Pancreas (tissue), 10 donors: ENCODE results near the gene S100A8. TPM values are rescaled to one million over a fixed set of nuclear protein-coding genes. Genes with fewer than 3 reads are reported as not detected.
A peak's percentile ranks its signal among the peaks of the same experiment; 100 is the strongest.

Experiments used
- ATAC-seq, 4 donors: fragments of 200-7000 bp; cut with Tn5 transposase; one replicate each; pipeline versions ENCODE4 v1.8.0 to v1.9.1; 2020; ENCODE audit warnings: mild to moderate bottlenecking in 4 of 4, moderate library complexity in 4 of 4
- DNase-seq, 6 donors: peaks; one replicate each; pipeline ENCODE4 v3.0.0-alpha.2; 2020
- FAIRE-seq: peaks from 2 replicates; lab custom pipeline; 2012; peaks lifted over from hg19 to GRCh38; lab: Jason Lieb, UNC
- H3K27ac ChIP-seq, 4 donors: fragments of 200-600 bp; sonication (generic); 1 replicate in 3 of 4; 2 replicates in 1 of 4; pipeline versions ENCODE4 v1.5.0 to v1.8.0; 2020
- H3K27me3 ChIP-seq, 4 donors: fragments of 200-600 bp; one replicate each; pipeline ENCODE4 v1.8.0; 2021
- H3K36me3 ChIP-seq, 3 donors: fragments of 200-600 bp; sonication (generic) in 1 of 3; one replicate each; pipeline versions ENCODE4 v1.5.0 to v1.8.0; 2020 to 2021
- H3K4me1 ChIP-seq, 3 donors: fragments of 200-600 bp; one replicate each; pipeline ENCODE4 v1.8.0; 2021
- H3K4me3 ChIP-seq, 4 donors: fragments of 200-600 bp; sonication (generic) in 2 of 4; one replicate each; pipeline versions ENCODE4 v1.5.0 to v1.8.0; 2020 to 2021
- H3K9me3 ChIP-seq, 4 donors: fragments of 200-600 bp; one replicate each; pipeline ENCODE4 v1.8.0; 2021
- WGBS, 2 donors: extraction: QIAGEN DNeasy Blood & Tissue Kit; methylation state at CpG; one replicate each; pipeline ENCODE4 v1.1.7; 2013; 5-methylcytosine and 5-hydroxymethylcytosine counted together
- intact Hi-C, 3 donors: fragments of 100-400 bp; cut with DNase I; formaldehyde crosslinking; loops; one replicate each; pipeline versions ENCODE4 v1.11.1 to v1.14.2; 2022
- polyA plus RNA-seq, 2 donors: library from polyadenylated mRNA; stranded (reverse); fragments of 200-250 nt; gene quantifications; one replicate each; pipeline ENCODE4 v1.2.3, GENCODE V29; 2013
- total RNA-seq, 6 donors: library from RNA; stranded (reverse); fragmentation: NEBNext Ultra II Directional in 4 of 6; extraction: Animal tissue kit (Norgen Biotek cat#: 25700) in 4 of 6; gene quantifications; one replicate each; pipeline versions ENCODE4 v1.2.1 to v1.2.4, GENCODE V29; 2021 to 2023
- TF ChIP-seq, protein P1 (sequence below), 4 donors: fragments of 200-600 bp; sonication (generic) in 3 of 4; IDR thresholded peaks; one replicate each; pipeline versions ENCODE4 v1.5.0 to v1.8.0; 2021; ENCODE audit warnings: antibody characterized with exemption in 4 of 4
- donor health status: healthy with polysubstance abuse.
- donor health status: DM: no; HTN: no; CAD: no; lungs with moderate emphysema.
- donor health status: DM: no; HTN: no; CAD: no.
- donor health status: control.
- donor health status: control.
- donor health status: Bipolar disorder and iron deficiency.
- donor health status: DM: yes; HTN: yes; CAD: no.
- donor health status: DM: no; HTN: no; CAD: no.
- donor health status: DM: no; HTN: no; CAD: no.
- donor health status: DM: yes; HTN: yes; CAD: no.

S100A8 gene
- total and polyA plus RNA-seq, 8 donors, result 2.0 to 41.9 (median 19.7) TPM

- 55 to 74% methylated on average over 7 of the region's 7 CpGs for WGBS, 2 donors
- H3K36me3 ChIP-seq, result no peaks in the 10 kb centered on the region
- no peaks in the 10 kb centered on the region for H3K9me3 ChIP-seq
- FAIRE-seq, result no peak
- intact Hi-C loops, result loop anchor here in 2 of 3 donors (5.0 kb wide), 1 partner anchor 144 kb away; no protein-coding TSS in a partner anchor
- no peaks in the 10 kb centered on the region for H3K4me1 ChIP-seq
- DNase-seq, result no peak
- peaks cover 0 to 16% (median 0%) of the 10 kb centered on the region in 4 donors for H3K27me3 ChIP-seq
- H3K4me3 ChIP-seq, result no peak overlapping the region
- ATAC-seq, result no peak
- no peak overlapping the region for H3K27ac ChIP-seq
- TF ChIP-seq, protein P1, sequence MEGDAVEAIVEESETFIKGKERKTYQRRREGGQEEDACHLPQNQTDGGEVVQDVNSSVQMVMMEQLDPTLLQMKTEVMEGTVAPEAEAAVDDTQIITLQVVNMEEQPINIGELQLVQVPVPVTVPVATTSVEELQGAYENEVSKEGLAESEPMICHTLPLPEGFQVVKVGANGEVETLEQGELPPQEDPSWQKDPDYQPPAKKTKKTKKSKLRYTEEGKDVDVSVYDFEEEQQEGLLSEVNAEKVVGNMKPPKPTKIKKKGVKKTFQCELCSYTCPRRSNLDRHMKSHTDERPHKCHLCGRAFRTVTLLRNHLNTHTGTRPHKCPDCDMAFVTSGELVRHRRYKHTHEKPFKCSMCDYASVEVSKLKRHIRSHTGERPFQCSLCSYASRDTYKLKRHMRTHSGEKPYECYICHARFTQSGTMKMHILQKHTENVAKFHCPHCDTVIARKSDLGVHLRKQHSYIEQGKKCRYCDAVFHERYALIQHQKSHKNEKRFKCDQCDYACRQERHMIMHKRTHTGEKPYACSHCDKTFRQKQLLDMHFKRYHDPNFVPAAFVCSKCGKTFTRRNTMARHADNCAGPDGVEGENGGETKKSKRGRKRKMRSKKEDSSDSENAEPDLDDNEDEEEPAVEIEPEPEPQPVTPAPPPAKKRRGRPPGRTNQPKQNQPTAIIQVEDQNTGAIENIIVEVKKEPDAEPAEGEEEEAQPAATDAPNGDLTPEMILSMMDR (IDR thresholded peaks at IDR 0.05), result no peak
Measured at GRCh38 chr1:153353226-153353947, 37.5 kb downstream of the S100A8 start.

DNA sequence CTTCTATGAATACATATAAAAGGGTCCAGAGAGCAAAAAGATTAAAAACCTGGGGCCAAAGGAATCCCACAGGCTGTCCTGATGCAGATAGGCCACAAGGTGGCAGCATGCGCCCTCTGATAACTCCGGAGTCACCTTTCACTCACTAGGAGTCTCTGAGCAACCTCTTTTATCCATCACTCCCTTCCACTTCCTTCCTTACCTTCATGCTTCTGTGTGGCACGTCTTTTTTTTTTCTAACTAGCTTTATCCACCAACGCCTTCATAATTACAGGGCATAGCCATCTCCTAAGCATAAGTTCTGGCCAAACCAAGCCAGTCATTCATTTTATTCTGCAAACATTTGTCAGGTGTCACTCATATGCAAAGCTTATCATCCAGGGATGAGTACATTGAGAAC lies 38.4 kb downstream of the S100A8 start:
- Histone ChIP-seq H3K27ac (no peak overlapping the region), H3K36me3 (no peaks in the 10 kb centered on the region), H3K27me3 (peaks cover 0 to 16% (median 0%) of the 10 kb centered on the region in 4 donors), H3K9me3 (no peaks in the 10 kb centered on the region), H3K4me1 (no peaks in the 10 kb centered on the region), H3K4me3 (no peak overlapping the region)
- TF ChIP-seq, protein P1 (IDR thresholded peaks at IDR 0.05), result peak; percentile 83 to 93 (median 88)
- ATAC-seq (peak; percentile 69 to 92 (median 88)), FAIRE-seq (peak; percentile 75), DNase-seq (peak in 5 of 6 donors; percentile 23 to 81 (median 57))
- intact Hi-C loops, result loop anchor here in 2 of 3 donors (5.0 kb wide), 1 partner anchor 145 kb away; no protein-coding TSS in a partner anchor
- WGBS, 2 donors, result 0 to 1% methylated on average over 4 of the region's 4 CpGs

DNA sequence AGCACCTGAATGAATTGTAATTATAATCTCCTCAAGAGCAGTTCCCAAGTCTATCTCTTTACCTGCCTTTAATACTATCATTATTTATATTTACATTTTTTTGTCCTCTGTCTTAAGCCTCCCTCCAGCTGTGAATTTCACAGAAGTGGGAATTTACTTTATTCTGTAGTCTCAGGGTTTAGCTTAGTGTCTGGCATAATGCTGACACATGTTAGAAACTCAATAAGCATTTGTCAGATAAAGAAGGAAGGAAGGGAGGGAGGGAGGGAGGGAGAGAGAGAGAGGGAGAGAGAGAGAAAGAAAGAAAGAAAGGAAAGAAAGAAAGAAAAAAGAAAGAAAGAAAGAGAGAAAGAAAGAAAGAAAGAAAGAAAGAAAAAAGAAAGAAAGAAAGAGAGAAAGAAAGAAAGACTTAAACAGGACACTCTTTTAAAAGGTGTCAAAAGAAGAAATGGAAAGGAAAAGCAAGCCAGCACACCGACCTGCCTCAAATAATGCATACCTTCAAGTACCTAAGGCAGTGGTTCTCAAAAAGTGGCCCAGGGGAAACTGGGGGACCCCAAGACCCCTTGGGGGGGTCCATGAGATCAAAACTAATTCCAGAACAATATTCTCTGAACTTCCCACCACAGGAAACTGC lies 40.4 kb downstream of the S100A8 start:
- Histone ChIP-seq H3K27me3 (peaks cover 0 to 16% (median 0%) of the 10 kb centered on the region in 4 donors), H3K4me3 (no peak overlapping the region), H3K9me3 (no peaks in the 10 kb centered on the region), H3K27ac (no peak overlapping the region), H3K4me1 (no peaks in the 10 kb centered on the region), H3K36me3 (no peaks in the 10 kb centered on the region)
- no peak for FAIRE-seq
- intact Hi-C loops, result loop anchor here in 2 of 3 donors (5.0 kb wide), 1 partner anchor 147 kb away; no protein-coding TSS in a partner anchor
- DNase-seq, result no peak
- TF ChIP-seq, protein P1 (IDR thresholded peaks at IDR 0.05), result no peak
- ATAC-seq, result no peak
- WGBS, 2 donors, result 9 to 18% methylated on average over 1 of the region's 1 CpG

GRCh38 chr1:153349363-153350320 lies 41.2 kb downstream of the S100A8 start:
- no peaks in the 10 kb centered on the region for H3K4me1 ChIP-seq
- H3K27ac ChIP-seq, result no peak overlapping the region
- no peak overlapping the region for H3K4me3 ChIP-seq
- DNase-seq (no peak), ATAC-seq (no peak), FAIRE-seq (no peak)
- H3K9me3 ChIP-seq, result no peaks in the 10 kb centered on the region
- intact Hi-C loops, result loop anchor here in 2 of 3 donors (5.0 kb wide), 1 partner anchor 148 kb away; no protein-coding TSS in a partner anchor
- TF ChIP-seq, protein P1 (IDR thresholded peaks at IDR 0.05), result no peak
- H3K27me3 ChIP-seq, result peaks cover 0 to 16% (median 0%) of the 10 kb centered on the region in 4 donors
- H3K36me3 ChIP-seq, result no peaks in the 10 kb centered on the region
- WGBS, 2 donors, result 38 to 41% methylated on average over 17 of the region's 17 CpGs
